Neural progenitor cell (in vitro differentiated cells): Measurements from ENCODE around the gene HEXIM2.

Experiments used
- CTCF ChIP-seq: fragments of 200-600 bp; sonication (generic); IDR thresholded peaks from 2 replicates; pipeline ENCODE4 v1.5.1; 2017; ENCODE audit warnings: antibody characterized with exemption, mild to moderate bottlenecking
- EZH2 ChIP-seq: fragments of 200-600 bp; sonication (generic); IDR thresholded peaks from 2 replicates; pipeline ENCODE4 v1.6.1; 2017; ENCODE audit warnings: antibody characterized with exemption, mild to moderate bottlenecking, moderate library complexity
- EZH2phosphoT487 ChIP-seq: fragments of 200-600 bp; sonication (generic); IDR thresholded peaks from 2 replicates; pipeline ENCODE4 v1.6.1; 2017; ENCODE audit warnings: antibody characterized with exemption

- TF ChIP-seq EZH2phosphoT487 (no peak), EZH2 (peak; percentile 39), CTCF (no peak)
These were observed 17.3 kb upstream of the HEXIM2 start for GRCh38 chr17:45144199-45145034.
